Subcutaneous abdominal adipose tissue (tissue), 5 donors: ENCODE results near the gene GDA.

Experiments
- H3K27ac ChIP-seq: one replicate; pipeline ENCODE4 v1.7.0; 2013; ENCODE audit warnings: low read depth, mild to moderate bottlenecking, inconsistent platforms, low read length, moderate library complexity
- H3K27me3 ChIP-seq, 5 donors: one replicate each; pipeline ENCODE4 v1.7.0; 2013; ENCODE audit warnings: low read length in 5 of 5, inconsistent platforms in 1 of 5; ENCODE audit not compliant: control insufficient read depth in 5 of 5, insufficient read depth in 4 of 5
- H3K36me3 ChIP-seq, 5 donors: one replicate each; pipeline ENCODE4 v1.7.0; 2013; ENCODE audit warnings: low read length in 5 of 5; ENCODE audit not compliant: control insufficient read depth in 5 of 5, insufficient read depth in 5 of 5
- H3K4me1 ChIP-seq, 5 donors: one replicate each; pipeline ENCODE4 v1.7.0; 2013; ENCODE audit warnings: low read length in 5 of 5, mild to moderate bottlenecking in 3 of 5, moderate library complexity in 1 of 5; ENCODE audit not compliant: control insufficient read depth in 5 of 5, insufficient read depth in 5 of 5
- H3K4me3 ChIP-seq, 5 donors: one replicate each; pipeline ENCODE4 v1.7.0; 2013; ENCODE audit warnings: low read length in 5 of 5, low read depth in 1 of 5
- H3K9ac ChIP-seq, 5 donors: one replicate each; pipeline ENCODE4 v1.7.0; 2013; ENCODE audit warnings: low read length in 5 of 5, mild to moderate bottlenecking in 4 of 5, moderate library complexity in 3 of 5
- H3K9me3 ChIP-seq, 5 donors: one replicate each; pipeline ENCODE4 v1.7.0; 2013; ENCODE audit warnings: low read length in 5 of 5; ENCODE audit not compliant: control insufficient read depth in 5 of 5
- donor health status: healthy.
- donor health status: healthy.
- donor health status: healthy.
- donor health status: healthy.
- donor health status: healthy.

The GDA gene

DNA sequence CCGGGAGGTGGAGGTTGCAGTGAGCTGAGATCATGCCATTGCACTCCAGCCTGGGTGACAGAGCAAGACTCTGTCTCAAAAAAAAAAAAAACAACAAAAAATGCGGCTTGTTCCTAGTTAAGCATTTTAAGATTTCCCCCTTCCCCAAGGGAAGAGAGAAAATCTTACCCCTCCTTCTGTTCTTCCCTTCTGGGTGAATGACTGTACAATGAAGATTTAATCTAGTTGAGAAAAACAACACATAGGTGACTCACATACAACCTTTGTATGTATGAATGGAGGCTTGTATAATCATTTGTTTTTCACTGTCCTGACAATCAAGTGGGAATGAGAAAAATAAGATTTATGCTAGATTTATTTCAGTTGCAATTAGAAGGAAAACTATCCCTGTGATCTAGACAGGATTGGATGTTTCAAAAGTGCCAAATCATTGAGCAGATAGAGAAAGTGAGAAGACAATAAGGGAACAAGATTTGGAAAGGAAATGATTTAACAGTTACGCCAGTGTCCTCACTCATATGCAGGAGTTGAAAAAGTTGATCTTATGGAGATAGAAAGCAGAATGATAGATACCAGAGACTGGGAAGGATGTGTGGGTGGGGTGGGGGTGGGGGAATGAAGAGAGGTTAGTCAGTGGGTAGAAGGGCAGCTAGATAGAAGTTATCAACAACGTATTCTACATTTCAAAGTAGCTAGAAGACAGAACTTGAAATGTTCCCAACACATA is 16.7 kb downstream of the GDA start:
- no peak overlapping the region for H3K4me3 ChIP-seq
- H3K27me3 ChIP-seq, result no peaks in the 10 kb centered on the region
- H3K9ac ChIP-seq, result no peak overlapping the region
- H3K27ac ChIP-seq, result no peak overlapping the region
- H3K4me1 ChIP-seq, result peaks cover 0 to 3% (median 0%) of the 10 kb centered on the region in 5 donors
- no peaks in the 10 kb centered on the region for H3K36me3 ChIP-seq
- H3K9me3 ChIP-seq, result no peaks in the 10 kb centered on the region

DNA sequence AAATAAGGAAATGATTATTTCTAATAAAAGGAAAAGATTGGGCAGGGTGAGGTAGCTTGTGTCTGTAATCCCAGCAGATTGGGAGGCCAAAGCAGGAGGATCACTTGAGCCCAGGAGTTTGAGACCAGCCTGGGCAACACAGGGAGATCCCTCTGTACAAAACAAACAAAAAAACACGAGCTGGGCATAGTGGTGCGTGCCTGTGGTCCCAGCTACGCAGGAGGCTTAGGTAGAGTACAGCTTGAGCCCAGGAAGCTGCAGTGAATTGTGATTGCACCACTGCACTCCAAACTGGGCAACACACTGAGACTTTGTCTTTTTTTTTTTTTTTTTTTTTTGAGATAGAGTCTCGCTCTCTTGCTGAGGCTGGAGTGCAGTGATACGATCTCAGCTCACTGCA is 18.8 kb downstream of the GDA start:
- Histone ChIP-seq H3K4me3 (no peak overlapping the region), H3K4me1 (peaks cover 0 to 3% (median 0%) of the 10 kb centered on the region in 5 donors), H3K9me3 (no peaks in the 10 kb centered on the region), H3K9ac (no peak overlapping the region), H3K36me3 (no peaks in the 10 kb centered on the region), H3K27ac (no peak overlapping the region), H3K27me3 (no peaks in the 10 kb centered on the region)

DNA sequence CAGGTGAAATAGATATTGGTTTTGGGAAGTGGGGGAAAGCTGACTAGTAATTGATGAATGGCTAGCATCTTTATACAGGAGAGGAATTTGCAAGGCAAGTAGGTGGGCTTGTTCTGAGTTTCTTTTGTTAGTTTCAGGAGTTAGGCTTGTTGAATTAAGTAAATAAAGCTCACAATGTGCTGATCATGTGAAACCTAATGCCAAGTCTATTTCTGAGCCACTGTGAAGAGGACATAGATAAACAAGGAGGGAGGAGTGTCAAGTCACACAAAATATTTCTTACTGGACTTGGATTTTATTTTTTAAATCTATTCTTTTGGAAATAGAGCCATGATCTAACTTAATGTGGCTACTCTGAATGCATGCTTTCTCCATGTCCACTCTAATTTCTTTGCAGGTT is 19.9 kb downstream of the GDA start:
- H3K9ac ChIP-seq, result no peak overlapping the region
- H3K27ac ChIP-seq, result no peak overlapping the region
- H3K4me1 ChIP-seq, result peaks cover 0 to 3% (median 0%) of the 10 kb centered on the region in 5 donors
- H3K9me3 ChIP-seq, result no peaks in the 10 kb centered on the region
- H3K27me3 ChIP-seq, result no peaks in the 10 kb centered on the region
- H3K4me3 ChIP-seq, result no peak overlapping the region
- H3K36me3 ChIP-seq, result no peaks in the 10 kb centered on the region

DNA sequence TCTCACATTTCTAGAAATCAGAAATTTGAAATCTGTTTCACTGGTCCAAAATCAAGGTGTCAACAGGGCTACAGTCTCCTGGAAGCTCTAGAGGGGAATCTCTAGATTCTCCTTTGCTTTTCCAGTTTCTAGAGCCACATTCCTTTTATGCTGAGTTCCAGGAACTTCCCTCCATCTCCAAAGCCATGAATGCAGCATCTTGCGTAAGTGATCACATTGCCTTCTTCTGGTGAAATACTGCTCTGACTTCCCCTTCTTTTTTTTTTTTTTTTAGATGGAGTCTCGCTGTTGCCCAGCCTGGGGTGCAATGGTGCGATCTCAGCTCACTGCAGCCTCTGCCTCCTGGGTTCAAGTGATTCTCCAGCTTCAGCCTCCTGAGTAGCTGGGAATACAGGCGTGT is 23.8 kb downstream of the GDA start:
- Histone ChIP-seq H3K36me3 (no peaks in the 10 kb centered on the region), H3K9ac (no peak overlapping the region), H3K27me3 (no peaks in the 10 kb centered on the region), H3K9me3 (peaks cover 0 to 2% (median 0%) of the 10 kb centered on the region in 5 donors), H3K4me3 (no peak overlapping the region), H3K4me1 (no peaks in the 10 kb centered on the region), H3K27ac (no peak overlapping the region)

DNA sequence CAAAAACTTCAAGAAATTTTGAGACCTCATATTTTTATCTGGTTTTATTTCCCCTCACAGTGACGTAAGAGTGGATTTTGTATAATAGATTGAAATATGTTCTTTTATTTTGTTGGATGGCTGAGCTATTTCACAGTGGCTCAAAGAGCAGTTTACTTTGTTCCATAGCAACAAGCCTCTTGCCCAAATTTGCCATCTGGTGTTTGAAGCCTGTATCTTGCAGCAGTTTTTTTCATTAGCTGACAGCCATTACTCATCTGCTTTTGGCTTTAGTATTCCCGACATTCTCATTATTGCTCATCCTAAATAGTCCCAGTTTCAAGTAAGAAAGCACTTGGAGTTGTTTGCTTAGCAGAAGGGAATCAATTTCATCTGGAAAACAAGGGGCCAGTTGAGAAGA is 36.3 kb downstream of the GDA start:
- Histone ChIP-seq H3K27ac (no peak overlapping the region), H3K9me3 (peaks cover 0 to 7% (median 0%) of the 10 kb centered on the region in 5 donors), H3K9ac (no peak overlapping the region), H3K27me3 (no peaks in the 10 kb centered on the region), H3K36me3 (no peaks in the 10 kb centered on the region), H3K4me1 (no peaks in the 10 kb centered on the region), H3K4me3 (no peak overlapping the region)

DNA sequence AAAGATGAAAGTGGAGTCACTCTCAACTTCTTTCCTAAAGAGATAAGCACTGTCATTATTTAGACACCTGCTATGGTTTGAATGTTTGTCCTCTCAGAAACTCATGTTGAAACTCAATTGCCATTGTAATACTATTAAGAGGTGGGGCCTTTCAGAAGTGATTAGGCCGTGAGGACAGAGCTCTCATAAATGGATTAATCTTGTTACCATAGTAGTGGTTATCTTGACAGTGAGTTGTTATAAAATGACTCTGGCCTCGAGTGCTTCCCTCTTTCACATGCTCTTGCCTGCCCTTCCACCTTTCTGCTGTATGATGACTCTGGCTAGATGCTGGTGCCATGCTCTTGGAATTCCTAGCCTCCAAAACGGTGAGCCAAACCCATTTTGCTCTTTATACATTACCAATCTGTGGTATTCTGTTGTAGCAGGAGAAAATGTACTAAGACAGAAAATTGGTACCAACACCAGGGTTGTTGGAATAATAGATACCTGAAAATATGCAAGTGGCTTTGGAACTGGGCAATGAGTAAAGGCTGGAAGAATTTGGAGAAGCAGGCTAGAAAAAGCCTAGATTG is 38.0 kb downstream of the GDA start:
- Histone ChIP-seq H3K36me3 (no peaks in the 10 kb centered on the region), H3K27ac (no peak overlapping the region), H3K4me1 (no peaks in the 10 kb centered on the region), H3K27me3 (no peaks in the 10 kb centered on the region), H3K9ac (no peak overlapping the region), H3K4me3 (no peak overlapping the region), H3K9me3 (peaks cover 0 to 7% (median 0%) of the 10 kb centered on the region in 5 donors)

DNA sequence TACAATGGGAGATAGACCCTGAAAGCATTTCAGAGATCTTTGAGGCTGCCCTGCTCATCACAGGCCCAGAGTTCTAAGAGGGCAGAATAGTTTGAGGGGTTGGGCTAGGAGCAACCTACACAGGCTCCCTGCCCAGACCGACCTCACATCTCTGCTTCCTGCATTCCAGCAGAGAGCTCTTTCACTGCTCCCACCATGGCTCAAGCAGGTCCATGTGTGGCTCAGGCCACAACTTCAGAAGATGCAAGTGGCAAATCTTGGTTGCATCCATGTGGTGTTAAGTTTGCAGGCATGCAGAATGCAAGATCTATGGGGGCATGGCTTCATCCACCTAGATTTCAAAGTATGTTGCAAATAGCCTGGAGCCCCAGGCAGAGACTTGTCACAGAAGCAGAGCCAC is 39.0 kb downstream of the GDA start:
- H3K4me1 ChIP-seq, result no peaks in the 10 kb centered on the region
- H3K27ac ChIP-seq, result no peak overlapping the region
- no peaks in the 10 kb centered on the region for H3K27me3 ChIP-seq
- no peak overlapping the region for H3K4me3 ChIP-seq
- no peaks in the 10 kb centered on the region for H3K36me3 ChIP-seq
- H3K9me3 ChIP-seq, result peaks cover 0 to under 1% (median 0%) of the 10 kb centered on the region in 5 donors
- no peak overlapping the region for H3K9ac ChIP-seq

DNA sequence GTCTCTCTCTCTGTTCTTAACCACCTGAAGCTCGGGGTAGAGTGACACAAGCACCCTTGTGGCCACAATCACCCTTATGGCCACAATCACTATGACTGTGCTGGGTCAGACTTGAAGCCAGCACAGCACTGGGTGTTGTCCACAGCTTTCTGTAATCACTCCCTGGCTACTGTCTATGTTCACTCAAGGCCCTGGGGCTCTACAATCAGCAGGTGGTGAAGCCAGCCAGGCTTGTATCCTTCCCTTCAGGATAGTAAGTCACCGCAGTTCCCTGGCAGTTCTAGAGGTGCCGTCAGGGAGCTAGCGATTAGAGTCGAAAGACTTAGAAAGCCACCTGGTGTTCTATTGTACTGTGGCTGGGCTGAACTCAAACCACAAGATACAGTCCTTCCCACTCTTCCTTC is 44.2 kb downstream of the GDA start:
- H3K27me3 ChIP-seq, result peaks cover 0 to 5% (median 0%) of the 10 kb centered on the region in 5 donors
- H3K9ac ChIP-seq, result no peak overlapping the region
- no peak overlapping the region for H3K4me3 ChIP-seq
- H3K4me1 ChIP-seq, result no peaks in the 10 kb centered on the region
- no peaks in the 10 kb centered on the region for H3K36me3 ChIP-seq
- H3K27ac ChIP-seq, result no peak overlapping the region
- no peaks in the 10 kb centered on the region for H3K9me3 ChIP-seq

DNA sequence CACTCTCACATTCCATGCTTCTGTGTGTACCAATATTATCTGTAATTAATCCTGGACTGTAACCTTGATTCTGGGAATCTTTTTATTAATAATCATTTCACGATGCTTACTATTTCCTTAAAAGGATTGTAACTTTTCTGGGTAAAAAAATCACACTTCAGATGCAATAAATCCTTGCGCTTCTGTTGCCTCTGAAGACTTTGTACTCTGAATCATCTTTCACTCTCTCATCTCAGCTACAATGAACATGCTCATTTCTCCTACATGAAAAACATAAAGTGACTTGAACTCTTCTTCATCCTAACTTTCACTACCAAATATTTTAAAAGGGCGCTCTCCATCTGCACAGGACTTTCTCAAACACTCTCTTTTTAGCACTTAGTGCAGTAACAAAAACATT is 50.0 kb downstream of the GDA start:
- no peaks in the 10 kb centered on the region for H3K4me1 ChIP-seq
- no peaks in the 10 kb centered on the region for H3K9me3 ChIP-seq
- H3K36me3 ChIP-seq, result no peaks in the 10 kb centered on the region
- no peak overlapping the region for H3K27ac ChIP-seq
- no peak overlapping the region for H3K4me3 ChIP-seq
- H3K27me3 ChIP-seq, result peaks cover 0 to 2% (median 0%) of the 10 kb centered on the region in 5 donors
- no peak overlapping the region for H3K9ac ChIP-seq

DNA sequence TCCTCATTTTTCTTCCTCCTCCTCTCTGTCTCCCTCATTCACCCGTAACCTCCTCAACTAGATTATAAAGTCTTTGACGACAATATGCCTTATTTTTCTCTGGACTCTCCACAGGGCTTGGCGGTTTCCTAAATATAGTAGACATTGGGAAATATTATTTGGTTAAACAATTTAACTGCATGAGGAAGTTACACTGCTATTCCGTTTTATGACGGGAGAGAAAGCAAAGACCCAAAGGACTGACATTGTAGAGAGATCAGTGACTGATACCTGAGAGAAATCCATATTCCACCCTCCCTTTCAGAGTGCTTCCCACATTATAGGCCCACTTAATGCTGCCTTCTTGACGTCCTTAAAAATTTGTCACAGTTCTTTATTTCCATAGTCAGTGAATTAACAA is 51.2 kb downstream of the GDA start:
- Histone ChIP-seq H3K36me3 (no peaks in the 10 kb centered on the region), H3K4me3 (no peak overlapping the region), H3K9me3 (no peaks in the 10 kb centered on the region), H3K4me1 (no peaks in the 10 kb centered on the region), H3K27me3 (no peaks in the 10 kb centered on the region), H3K27ac (no peak overlapping the region), H3K9ac (no peak overlapping the region)
